ENCODE data around the gene SPG7.

The SPG7 gene

DNA sequence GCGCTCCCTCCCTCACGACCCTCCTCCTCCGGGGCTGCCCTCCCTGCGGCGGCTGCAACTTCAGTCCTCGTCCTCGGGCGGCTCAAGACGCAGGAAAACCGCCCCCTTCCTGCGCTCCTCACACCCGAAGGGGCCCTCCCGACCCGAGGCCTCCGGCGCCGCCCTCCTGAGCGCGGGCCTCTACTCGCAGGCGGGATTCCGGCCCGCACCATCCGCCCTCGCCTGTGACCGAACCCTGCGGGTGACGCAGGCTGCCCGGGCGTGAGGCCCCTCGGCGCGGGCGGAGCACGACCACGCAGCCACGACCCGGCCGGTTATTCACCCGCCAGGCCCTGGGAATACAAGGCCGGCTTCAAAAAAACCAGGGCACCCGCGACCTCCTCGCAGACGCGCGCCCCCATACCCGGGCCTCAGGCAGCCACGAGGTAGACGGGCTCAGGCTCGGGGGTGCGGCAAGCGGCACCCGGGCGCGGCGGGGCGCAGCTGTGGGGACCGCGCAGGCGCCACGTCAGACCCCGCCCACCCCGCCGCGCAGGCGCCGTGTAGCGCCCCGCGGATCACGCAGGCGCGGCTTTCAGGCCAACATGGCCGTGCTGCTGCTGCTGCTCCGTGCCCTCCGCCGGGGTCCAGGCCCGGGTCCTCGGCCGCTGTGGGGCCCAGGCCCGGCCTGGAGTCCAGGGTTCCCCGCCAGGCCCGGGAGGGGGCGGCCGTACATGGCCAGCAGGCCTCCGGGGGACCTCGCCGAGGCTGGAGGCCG is at the start of gene SPG7:
Gene SPG7, plus strand, starts transcription at position 570 of the 757 bp plus-strand sequence. Its CDS starts 15 bp downstream, at position 585.
- peak within 1 kb of the TSS; percentile 80 for H3K27ac ChIP-seq (ENCODE audit: extremely low read depth, low read depth, low read length)
- no peaks in the 10 kb centered on the region for H3K9me3 ChIP-seq (ENCODE audit: control insufficient read depth, insufficient read depth, low read depth, low read length)
- no peaks in the 10 kb centered on the region for H3K4me1 ChIP-seq (ENCODE audit: control insufficient read depth, insufficient read depth, low read length)
- ChIA-PET CTCF (interaction anchor here (0.5 to 0.6 kb wide), 2 partner anchors 75 to 288 kb away, joined by 3 to 6 read pairs; no protein-coding TSS in a partner anchor), POLR2A (interaction anchor here (0.5 to 2.5 kb wide), 10 partner anchors 9 to 192 kb away, joined by 3 to 11 read pairs (median 5); partner anchors contain the start of gene ANKRD11)
- peaks cover 15 to 27% of the 10 kb centered on the region in 2 experiments; a peak in 2 of 3 replicates for H3K36me3 ChIP-seq (ENCODE audit: control insufficient read depth in 2 of 2, insufficient read depth in 1 of 2, low read length in 2 of 2)
- H3K4me3 ChIP-seq (ENCODE audit: low read depth, low read length) = peak within 1 kb of the TSS; percentile 86
- TF ChIP-seq ZBTB20 (tag by site-specific recombination; IDR thresholded peaks at IDR 0.05) = peak; percentile 97
- TF ChIP-seq ZNF112 (tag by site-specific recombination; IDR thresholded peaks at IDR 0.05) = no peak
- TF ChIP-seq, protein P1, sequence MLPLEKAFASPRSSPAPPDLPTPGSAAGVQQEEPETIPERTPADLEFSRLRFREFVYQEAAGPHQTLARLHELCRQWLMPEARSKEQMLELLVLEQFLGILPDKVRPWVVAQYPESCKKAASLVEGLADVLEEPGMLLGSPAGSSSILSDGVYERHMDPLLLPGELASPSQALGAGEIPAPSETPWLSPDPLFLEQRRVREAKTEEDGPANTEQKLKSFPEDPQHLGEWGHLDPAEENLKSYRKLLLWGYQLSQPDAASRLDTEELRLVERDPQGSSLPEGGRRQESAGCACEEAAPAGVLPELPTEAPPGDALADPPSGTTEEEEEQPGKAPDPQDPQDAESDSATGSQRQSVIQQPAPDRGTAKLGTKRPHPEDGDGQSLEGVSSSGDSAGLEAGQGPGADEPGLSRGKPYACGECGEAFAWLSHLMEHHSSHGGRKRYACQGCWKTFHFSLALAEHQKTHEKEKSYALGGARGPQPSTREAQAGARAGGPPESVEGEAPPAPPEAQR (tag by site-specific recombination; IDR thresholded peaks at IDR 0.05) = 0 out of 2 replicates have a peak, but pooled peaks have one; percentile 48
- TF ChIP-seq ZNF473 (tag by site-specific recombination; IDR thresholded peaks at IDR 0.05) = no peak
- TF ChIP-seq ZNF16 (tag by site-specific recombination; IDR thresholded peaks at IDR 0.05; ENCODE audit: low read depth) = no peak
- TF ChIP-seq ZNF776 (tag by site-specific recombination; IDR thresholded peaks at IDR 0.05; ENCODE audit: borderline replicate concordance) = peak; percentile 33; the same call in 1 of the 2 replicates
- TF ChIP-seq ZNF544 (tag by site-specific recombination; IDR thresholded peaks at IDR 0.05) = no peak
- no peak for TF ChIP-seq ZNF423 (tag by site-specific recombination; IDR thresholded peaks at IDR 0.05)
- TF ChIP-seq, protein P2, sequence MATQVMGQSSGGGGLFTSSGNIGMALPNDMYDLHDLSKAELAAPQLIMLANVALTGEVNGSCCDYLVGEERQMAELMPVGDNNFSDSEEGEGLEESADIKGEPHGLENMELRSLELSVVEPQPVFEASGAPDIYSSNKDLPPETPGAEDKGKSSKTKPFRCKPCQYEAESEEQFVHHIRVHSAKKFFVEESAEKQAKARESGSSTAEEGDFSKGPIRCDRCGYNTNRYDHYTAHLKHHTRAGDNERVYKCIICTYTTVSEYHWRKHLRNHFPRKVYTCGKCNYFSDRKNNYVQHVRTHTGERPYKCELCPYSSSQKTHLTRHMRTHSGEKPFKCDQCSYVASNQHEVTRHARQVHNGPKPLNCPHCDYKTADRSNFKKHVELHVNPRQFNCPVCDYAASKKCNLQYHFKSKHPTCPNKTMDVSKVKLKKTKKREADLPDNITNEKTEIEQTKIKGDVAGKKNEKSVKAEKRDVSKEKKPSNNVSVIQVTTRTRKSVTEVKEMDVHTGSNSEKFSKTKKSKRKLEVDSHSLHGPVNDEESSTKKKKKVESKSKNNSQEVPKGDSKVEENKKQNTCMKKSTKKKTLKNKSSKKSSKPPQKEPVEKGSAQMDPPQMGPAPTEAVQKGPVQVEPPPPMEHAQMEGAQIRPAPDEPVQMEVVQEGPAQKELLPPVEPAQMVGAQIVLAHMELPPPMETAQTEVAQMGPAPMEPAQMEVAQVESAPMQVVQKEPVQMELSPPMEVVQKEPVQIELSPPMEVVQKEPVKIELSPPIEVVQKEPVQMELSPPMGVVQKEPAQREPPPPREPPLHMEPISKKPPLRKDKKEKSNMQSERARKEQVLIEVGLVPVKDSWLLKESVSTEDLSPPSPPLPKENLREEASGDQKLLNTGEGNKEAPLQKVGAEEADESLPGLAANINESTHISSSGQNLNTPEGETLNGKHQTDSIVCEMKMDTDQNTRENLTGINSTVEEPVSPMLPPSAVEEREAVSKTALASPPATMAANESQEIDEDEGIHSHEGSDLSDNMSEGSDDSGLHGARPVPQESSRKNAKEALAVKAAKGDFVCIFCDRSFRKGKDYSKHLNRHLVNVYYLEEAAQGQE (tag by site-specific recombination; IDR thresholded peaks at IDR 0.05) = no peak
- no peak for TF ChIP-seq MEIS1 (CRISPR knock-in tag; IDR thresholded peaks at IDR 0.05; ENCODE audit: borderline replicate concordance)
- no peak for TF ChIP-seq BCL11B (tag by site-specific recombination; IDR thresholded peaks at IDR 0.05; ENCODE audit: low read depth)
- no peak for TF ChIP-seq ZNF324 (tag by site-specific recombination; IDR thresholded peaks at IDR 0.05)
- TF ChIP-seq ZNF571 (tag by site-specific recombination; IDR thresholded peaks at IDR 0.05) = no peak
- no peak for TF ChIP-seq ZNF677 (tag by site-specific recombination; IDR thresholded peaks at IDR 0.05)
- no peak for TF ChIP-seq ZNF596 (tag by site-specific recombination; IDR thresholded peaks at IDR 0.05)
- no peak for TF ChIP-seq ZNF114 (tag by site-specific recombination; IDR thresholded peaks at IDR 0.05)
- TF ChIP-seq, protein P3, sequence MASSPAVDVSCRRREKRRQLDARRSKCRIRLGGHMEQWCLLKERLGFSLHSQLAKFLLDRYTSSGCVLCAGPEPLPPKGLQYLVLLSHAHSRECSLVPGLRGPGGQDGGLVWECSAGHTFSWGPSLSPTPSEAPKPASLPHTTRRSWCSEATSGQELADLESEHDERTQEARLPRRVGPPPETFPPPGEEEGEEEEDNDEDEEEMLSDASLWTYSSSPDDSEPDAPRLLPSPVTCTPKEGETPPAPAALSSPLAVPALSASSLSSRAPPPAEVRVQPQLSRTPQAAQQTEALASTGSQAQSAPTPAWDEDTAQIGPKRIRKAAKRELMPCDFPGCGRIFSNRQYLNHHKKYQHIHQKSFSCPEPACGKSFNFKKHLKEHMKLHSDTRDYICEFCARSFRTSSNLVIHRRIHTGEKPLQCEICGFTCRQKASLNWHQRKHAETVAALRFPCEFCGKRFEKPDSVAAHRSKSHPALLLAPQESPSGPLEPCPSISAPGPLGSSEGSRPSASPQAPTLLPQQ (tag by site-specific recombination; IDR thresholded peaks at IDR 0.05) = no peak
- no peak for TF ChIP-seq ZNF555 (tag by site-specific recombination; conservative IDR thresholded peaks at IDR 0.05)
- TF ChIP-seq, protein P4, sequence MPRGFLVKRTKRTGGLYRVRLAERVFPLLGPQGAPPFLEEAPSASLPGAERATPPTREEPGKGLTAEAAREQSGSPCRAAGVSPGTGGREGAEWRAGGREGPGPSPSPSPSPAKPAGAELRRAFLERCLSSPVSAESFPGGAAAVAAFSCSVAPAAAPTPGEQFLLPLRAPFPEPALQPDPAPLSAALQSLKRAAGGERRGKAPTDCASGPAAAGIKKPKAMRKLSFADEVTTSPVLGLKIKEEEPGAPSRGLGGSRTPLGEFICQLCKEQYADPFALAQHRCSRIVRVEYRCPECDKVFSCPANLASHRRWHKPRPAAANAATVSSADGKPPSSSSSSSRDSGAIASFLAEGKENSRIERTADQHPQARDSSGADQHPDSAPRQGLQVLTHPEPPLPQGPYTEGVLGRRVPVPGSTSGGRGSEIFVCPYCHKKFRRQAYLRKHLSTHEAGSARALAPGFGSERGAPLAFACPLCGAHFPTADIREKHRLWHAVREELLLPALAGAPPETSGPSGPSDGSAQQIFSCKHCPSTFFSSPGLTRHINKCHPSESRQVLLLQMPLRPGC (tag by site-specific recombination; IDR thresholded peaks at IDR 0.05) = no peak
- TF ChIP-seq KLF9 (tag by site-specific recombination; IDR thresholded peaks at IDR 0.05; ENCODE audit: low read depth) = peak; percentile 69
- TF ChIP-seq HOXD13 (CRISPR knock-in tag; IDR thresholded peaks at IDR 0.05; ENCODE audit: borderline replicate concordance) = no peak
- no peak for TF ChIP-seq BCL11A (tag by site-specific recombination; IDR thresholded peaks at IDR 0.05; ENCODE audit: low read depth)
- no peak for TF ChIP-seq ZNF175 (tag by site-specific recombination; IDR thresholded peaks at IDR 0.05)
- TF ChIP-seq KLF7 (tag by site-specific recombination; IDR thresholded peaks at IDR 0.05; ENCODE audit: borderline replicate concordance) = no peak; the same call in 1 of the 2 replicates
- TF ChIP-seq ZNF529 (tag by site-specific recombination; IDR thresholded peaks at IDR 0.05; ENCODE audit: insufficient replicate concordance) = no peak
- TF ChIP-seq ZNF10 (tag by site-specific recombination; IDR thresholded peaks at IDR 0.05) = no peak
- no peak for TF ChIP-seq ZNF433 (tag by site-specific recombination; IDR thresholded peaks at IDR 0.05; ENCODE audit: low read depth)
- TF ChIP-seq ZNF214 (tag by site-specific recombination; IDR thresholded peaks at IDR 0.05; ENCODE audit: borderline replicate concordance) = no peak
- TF ChIP-seq ZNF37A (tag by site-specific recombination; IDR thresholded peaks at IDR 0.05) = no peak
- no peak for TF ChIP-seq ZSCAN23 (tag by site-specific recombination; IDR thresholded peaks at IDR 0.05)
- TF ChIP-seq ZNF133 (tag by site-specific recombination; IDR thresholded peaks at IDR 0.05) = no peak
- no peak for TF ChIP-seq HOXC10 (CRISPR knock-in tag; IDR thresholded peaks at IDR 0.05)

All from HEK293 (cell line).